Ovary (tissue), 9 donors: ENCODE data around the gene CCDC7. TPM values are rescaled to one million over a fixed set of nuclear protein-coding genes. Genes with fewer than 3 reads are reported as not detected.
"Not testable (repeated sequence)": the region's sequence is repeated elsewhere in the genome, so short reads cannot be mapped to it uniquely, and the experiment has no call there.

ENCODE experiments used
- DNase-seq, 5 donors: peaks; one replicate each; pipeline ENCODE4 v3.0.0-alpha.2; 2019 to 2020
- H3K27ac ChIP-seq, 2 donors: fragments of 200-600 bp; one replicate each; pipeline versions ENCODE4 v1.5.1 to v1.8.0; 2019 to 2022
- H3K27me3 ChIP-seq: fragments of 200-600 bp; one replicate; pipeline ENCODE4 v1.8.0; 2022
- H3K36me3 ChIP-seq: fragments of 200-600 bp; sonication (generic); one replicate; pipeline ENCODE4 v1.5.1; 2019
- H3K4me1 ChIP-seq: one replicate; pipeline ENCODE4 v1.8.1; 2013; ENCODE audit warnings: mild to moderate bottlenecking, moderate library complexity; ENCODE audit not compliant: insufficient read depth
- H3K4me3 ChIP-seq: fragments of 200-600 bp; sonication (generic); one replicate; pipeline ENCODE4 v1.5.1; 2017
- H3K9me3 ChIP-seq, 2 donors: fragments of 200-600 bp in 1 of 2; sonication (generic) in 1 of 2; one replicate each; pipeline versions ENCODE4 v1.5.1 to v1.8.1; 2013 to 2019; ENCODE audit warnings: mild to moderate bottlenecking in 1 of 2, moderate library complexity in 1 of 2
- EP300 ChIP-seq: sonication (generic); formaldehyde crosslinking; IDR thresholded peaks from one replicate; pipeline ENCODE4 v1.6.1; 2017; ENCODE audit warnings: antibody characterized with exemption
- POLR2A ChIP-seq: fragments of 450-650 bp; IDR thresholded peaks from one replicate; pipeline ENCODE4 v1.6.1; 2017; ENCODE audit warnings: antibody characterized with exemption, mild to moderate bottlenecking, moderate library complexity
- WGBS, 3 donors: extraction: QIAGEN DNeasy Blood & Tissue Kit in 1 of 3; methylation state at CpG; one replicate each; pipeline versions ENCODE4 v1.1.5 to v1.1.7; 2013 to 2017; 5-methylcytosine and 5-hydroxymethylcytosine counted together
- intact Hi-C, 4 donors: fragments of 100-400 bp; cut with DNase I; formaldehyde crosslinking; loops; one replicate each; pipeline versions ENCODE4 v1.11.0 to v1.15.1; 2022 to 2023
- polyA plus RNA-seq, 2 donors: library from polyadenylated mRNA; stranded (reverse); fragments of 200-250 nt in 1 of 2; fragments of 350-450 nt in 1 of 2; fragmentation: Illumina TruSeq in 1 of 2; extraction: RNeasy Lipid Tissue Mini Kit (QIAGEN cat#74804) in 1 of 2; gene quantifications; one replicate each; pipeline ENCODE4 v1.2.3, GENCODE V29; 2013 to 2014
- total RNA-seq, 7 donors: library from RNA; depleted of rRNA in 2 of 7; stranded (reverse); fragments of >200 nt in 2 of 7; fragmentation: NEBNext Ultra II Directional in 3 of 7; extraction: Animal tissue kit (Norgen Biotek cat#: 25700) in 3 of 7; gene quantifications; one replicate each; pipeline versions ENCODE4 v1.1.0 to v1.2.4, GENCODE V29; 2016 to 2023
- TF ChIP-seq, protein P1 (sequence below), 3 donors: fragments of 450-650 bp in 2 of 3; fragments of 200-600 bp in 1 of 3; IDR thresholded peaks; one replicate each; pipeline versions ENCODE4 v1.5.1 to v1.8.0; 2016 to 2022; ENCODE audit warnings: antibody characterized with exemption in 3 of 3, mild to moderate bottlenecking in 1 of 3
- donor health status: DM: no; HTN: no; CAD: no; lungs with moderate emphysema.
- donor health status: DM: no; HTN: no; CAD: no.
- donor health status: Bipolar disorder and iron deficiency.
- donor health status: DM: yes; HTN: yes; CAD: no.
- donor health status: DM: no; HTN: no; CAD: no.
- donor health status: DM: yes; HTN: yes; CAD: no.

Gene CCDC7
- total and polyA plus RNA-seq, 9 donors, result 1.2 to 83.4 (median 47.2) TPM

DNA sequence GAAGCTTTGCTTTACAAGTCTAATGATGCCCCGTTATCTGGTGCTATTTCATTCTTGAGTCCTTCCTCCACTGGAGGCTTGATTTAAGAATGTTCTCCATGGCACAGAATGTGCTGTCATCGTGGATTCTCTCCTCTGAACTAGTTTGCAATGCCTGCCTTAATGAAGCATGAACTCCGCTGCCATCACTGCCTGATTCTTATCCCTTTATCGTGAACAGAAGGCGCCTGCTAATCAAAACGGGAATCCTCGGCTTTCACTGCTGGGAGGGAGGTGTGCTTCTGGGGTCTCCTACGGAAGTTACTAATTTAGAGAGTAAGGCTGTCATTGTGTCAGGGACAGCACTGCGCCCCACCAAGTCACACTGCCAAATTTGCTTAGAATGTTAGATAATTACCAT, 455.9 kb downstream of the CCDC7 start:
- Histone ChIP-seq H3K36me3 (no peaks in the 10 kb centered on the region), H3K9me3 (no peaks in the 10 kb centered on the region), H3K27me3 (no peaks in the 10 kb centered on the region), H3K4me1 (no peaks in the 10 kb centered on the region), H3K27ac (no peak overlapping the region), H3K4me3 (no peak overlapping the region)
- intact Hi-C loops, result no loop called here
- WGBS, 3 donors, result 89 to 94% (median 91%) methylated on average over 9 of the region's 9 CpGs
- DNase-seq, result no peak
- TF ChIP-seq EP300 (no peak), POLR2A (no peak)
- TF ChIP-seq, protein P1, sequence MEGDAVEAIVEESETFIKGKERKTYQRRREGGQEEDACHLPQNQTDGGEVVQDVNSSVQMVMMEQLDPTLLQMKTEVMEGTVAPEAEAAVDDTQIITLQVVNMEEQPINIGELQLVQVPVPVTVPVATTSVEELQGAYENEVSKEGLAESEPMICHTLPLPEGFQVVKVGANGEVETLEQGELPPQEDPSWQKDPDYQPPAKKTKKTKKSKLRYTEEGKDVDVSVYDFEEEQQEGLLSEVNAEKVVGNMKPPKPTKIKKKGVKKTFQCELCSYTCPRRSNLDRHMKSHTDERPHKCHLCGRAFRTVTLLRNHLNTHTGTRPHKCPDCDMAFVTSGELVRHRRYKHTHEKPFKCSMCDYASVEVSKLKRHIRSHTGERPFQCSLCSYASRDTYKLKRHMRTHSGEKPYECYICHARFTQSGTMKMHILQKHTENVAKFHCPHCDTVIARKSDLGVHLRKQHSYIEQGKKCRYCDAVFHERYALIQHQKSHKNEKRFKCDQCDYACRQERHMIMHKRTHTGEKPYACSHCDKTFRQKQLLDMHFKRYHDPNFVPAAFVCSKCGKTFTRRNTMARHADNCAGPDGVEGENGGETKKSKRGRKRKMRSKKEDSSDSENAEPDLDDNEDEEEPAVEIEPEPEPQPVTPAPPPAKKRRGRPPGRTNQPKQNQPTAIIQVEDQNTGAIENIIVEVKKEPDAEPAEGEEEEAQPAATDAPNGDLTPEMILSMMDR (IDR thresholded peaks at IDR 0.05), result no peak

DNA sequence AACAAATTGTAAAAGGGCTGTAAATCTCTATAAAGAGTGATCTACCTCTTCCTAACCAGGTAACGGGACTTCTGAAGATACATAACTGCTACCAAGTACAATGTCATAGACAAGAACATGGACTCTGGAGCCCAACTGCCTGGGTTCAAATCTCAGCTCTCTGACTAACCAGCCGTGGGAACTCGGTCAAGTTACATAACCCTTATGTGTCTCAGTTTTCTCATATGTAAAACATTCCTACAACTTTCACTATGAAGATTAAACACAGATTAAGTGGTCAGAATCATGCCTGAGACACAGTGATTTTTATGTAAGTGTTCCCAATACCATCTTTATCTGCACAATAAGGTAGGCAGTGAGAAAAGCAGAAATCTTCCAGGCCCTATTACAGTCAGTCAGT, 459.5 kb downstream of the CCDC7 start:
- H3K27me3 ChIP-seq, result no peaks in the 10 kb centered on the region
- no peaks in the 10 kb centered on the region for H3K36me3 ChIP-seq
- DNase-seq, result no peak
- no peak overlapping the region for H3K4me3 ChIP-seq
- no peaks in the 10 kb centered on the region for H3K4me1 ChIP-seq
- 88 to 95% (median 94%) methylated on average over 3 of the region's 3 CpGs for WGBS, 3 donors
- intact Hi-C loops, result no loop called here
- no peak overlapping the region for H3K27ac ChIP-seq
- H3K9me3 ChIP-seq, result no peaks in the 10 kb centered on the region
- no peak for TF ChIP-seq EP300
- TF ChIP-seq POLR2A, result no peak
- TF ChIP-seq, protein P1 (IDR thresholded peaks at IDR 0.05), result no peak

DNA sequence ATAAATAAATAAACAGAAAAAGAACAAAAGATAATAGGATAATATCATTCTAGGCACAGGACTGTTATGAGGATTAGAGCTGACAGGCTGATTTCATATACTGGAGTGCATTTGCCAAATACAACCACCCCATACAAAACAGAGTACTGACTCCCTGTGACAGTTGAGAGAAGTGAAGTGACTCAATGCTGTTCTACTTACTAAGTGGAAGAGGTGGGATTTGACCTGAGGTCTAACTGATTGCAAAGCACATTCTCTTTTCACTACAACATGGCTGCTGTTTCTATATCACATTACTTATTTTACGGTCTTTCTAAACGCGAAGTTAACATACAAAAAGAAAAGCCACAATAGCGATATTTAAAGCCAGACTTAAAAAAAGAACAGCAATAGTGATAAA, 460.7 kb downstream of the CCDC7 start:
- intact Hi-C loops, result no loop called here
- H3K4me3 ChIP-seq, result no peak overlapping the region
- WGBS, 3 donors, result 83 to 91% (median 89%) methylated on average over 4 of the region's 4 CpGs

DNA sequence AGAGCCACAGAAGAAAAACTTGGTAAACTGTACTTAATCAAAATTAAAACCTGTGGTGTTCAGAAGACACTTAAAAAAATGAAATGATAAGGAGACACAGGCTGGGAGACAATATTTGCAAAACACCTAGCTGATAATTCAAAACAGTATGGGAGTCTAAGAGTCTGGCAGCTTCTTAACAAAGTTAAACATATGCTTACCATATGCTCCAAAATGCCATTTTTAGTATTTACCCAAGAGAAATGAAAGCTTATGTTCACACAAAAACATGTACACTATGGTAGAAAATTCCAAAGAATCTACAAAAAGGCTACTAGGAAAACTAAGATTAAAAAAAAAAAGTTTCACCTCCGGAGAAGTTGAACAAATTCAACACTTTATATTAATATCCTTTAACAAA, 463.5 kb downstream of the CCDC7 start:
- H3K36me3 ChIP-seq, result no peaks in the 10 kb centered on the region
- H3K27ac ChIP-seq, result no peak overlapping the region
- DNase-seq, result no peak
- H3K27me3 ChIP-seq, result no peaks in the 10 kb centered on the region
- no peak for TF ChIP-seq POLR2A
- TF ChIP-seq, protein P1 (IDR thresholded peaks at IDR 0.05), result no peak
- no peak for TF ChIP-seq EP300
- H3K4me1 ChIP-seq, result no peaks in the 10 kb centered on the region
- no peak overlapping the region for H3K4me3 ChIP-seq
- intact Hi-C loops, result no loop called here
- 65 to 71% (median 66%) methylated on average over 1 of the region's 1 CpG for WGBS, 3 donors
- H3K9me3 ChIP-seq, result no peaks in the 10 kb centered on the region

More for the DNA sequence above, 460.7 kb downstream of the CCDC7 start:
- Histone ChIP-seq H3K4me1 (no peaks in the 10 kb centered on the region), H3K36me3 (no peaks in the 10 kb centered on the region), H3K9me3 (no peaks in the 10 kb centered on the region), H3K27ac (no peak overlapping the region), H3K27me3 (no peaks in the 10 kb centered on the region)
- TF ChIP-seq, protein P1 (IDR thresholded peaks at IDR 0.05), result no peak
- TF ChIP-seq EP300, result no peak
- no peak for TF ChIP-seq POLR2A
- DNase-seq, result no peak

DNA sequence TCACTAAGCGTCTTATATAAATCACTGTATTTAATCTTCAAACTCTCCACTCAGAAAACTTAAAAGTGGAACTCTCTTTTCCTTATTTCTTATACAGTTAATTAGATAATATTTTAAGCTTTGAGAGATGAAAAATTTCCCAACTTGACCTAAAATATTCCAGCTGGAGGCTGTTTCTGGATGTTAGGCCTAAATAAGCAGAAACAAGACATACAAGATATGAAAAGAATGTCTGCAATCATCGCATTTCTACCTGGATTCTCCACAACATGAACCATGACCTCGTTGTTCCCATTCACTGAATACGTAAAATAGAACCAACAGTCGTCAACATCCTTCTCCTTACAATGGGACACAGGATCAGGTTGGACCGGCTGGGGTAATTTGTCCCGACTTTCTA, 464.0 kb downstream of the CCDC7 start:
- H3K4me1 ChIP-seq, H3K27ac ChIP-seq, intact Hi-C loops, H3K9me3 ChIP-seq, H3K4me3 ChIP-seq, H3K27me3 ChIP-seq, H3K36me3 ChIP-seq, DNase-seq: not testable (repeated sequence)
- 42 to 65% (median 49%) methylated on average over 5 to 7 of the region's 7 CpGs for WGBS, 3 donors
